Activated naive CD4-positive, alpha-beta T cell treated with anti-CD3 and anti-CD28 coated beads, Interleukin-2, amount 50 U/mL, for 16 hours (primary cell): ENCODE data around the gene ITPRIP.

Experiments
- DNase-seq: peaks from one replicate; pipeline ENCODE4 v3.0.0-alpha.2; 2020

ITPRIP gene

GRCh38 chr10:104337985-104338735, at the start of gene ITPRIP:
ITPRIP (minus strand) TSS chr10:104338465; CDS start chr10:104316051, 22,414 bp downstream.
- peak; percentile 70 for DNase-seq

GRCh38 chr10:104387130-104387888, 49.0 kb upstream of the ITPRIP start:
- no peak for DNase-seq

- no peak for DNase-seq
Observed at GRCh38 chr10:104380336-104380735, 42.1 kb upstream of the ITPRIP start.

GRCh38 chr10:104376784-104377300, 38.6 kb upstream of the ITPRIP start:
- no peak for DNase-seq

GRCh38 chr10:104374591-104374990, 36.3 kb upstream of the ITPRIP start:
- DNase-seq, result no peak

GRCh38 chr10:104371753-104372152, 33.5 kb upstream of the ITPRIP start:
- DNase-seq, result no peak

GRCh38 chr10:104368381-104368780, 30.1 kb upstream of the ITPRIP start:
- DNase-seq, result no peak

- DNase-seq, result no peak
Observed at GRCh38 chr10:104367904-104368303, 29.6 kb upstream of the ITPRIP start.

- no peak for DNase-seq
Observed at GRCh38 chr10:104359811-104360210, 21.5 kb upstream of the ITPRIP start.

GRCh38 chr10:104353325-104354048, 15.2 kb upstream of the ITPRIP start, which contains the start of gene CFAP58:
CFAP58 (plus strand) TSS chr10:104353833; CDS start chr10:104353898, 65 bp downstream.
- DNase-seq, result peak; percentile 86

GRCh38 chr10:104351919-104352318, 13.7 kb upstream of the ITPRIP start:
- DNase-seq, result no peak

GRCh38 chr10:104351061-104351702, 12.9 kb upstream of the ITPRIP start:
- no peak for DNase-seq

GRCh38 chr10:104350127-104350635, 11.9 kb upstream of the ITPRIP start:
- no peak for DNase-seq

- DNase-seq, result no peak
Observed at GRCh38 chr10:104349623-104350126, 11.4 kb upstream of the ITPRIP start.

- DNase-seq, result no peak
Observed at GRCh38 chr10:104348601-104349000, 10.3 kb upstream of the ITPRIP start.

GRCh38 chr10:104347295-104348045, 9.2 kb upstream of the ITPRIP start:
- DNase-seq, result no peak

- DNase-seq, result no peak
Observed at GRCh38 chr10:104345941-104346340, 7.7 kb upstream of the ITPRIP start.

- no peak for DNase-seq
Observed at GRCh38 chr10:104345515-104345914, 7.2 kb upstream of the ITPRIP start.

- DNase-seq, result no peak
Observed at GRCh38 chr10:104344219-104344618, 6.0 kb upstream of the ITPRIP start.

GRCh38 chr10:104342941-104343411, 4.7 kb upstream of the ITPRIP start:
- no peak for DNase-seq

- DNase-seq, result no peak
Observed at GRCh38 chr10:104340641-104341040, 2.4 kb upstream of the ITPRIP start.
